DOHH2 (cell line): ENCODE data around the gene PLEKHG5.

Source experiments
- H3F3A ChIP-seq: fragments of 200-600 bp; sonication (generic), shearing (Covaris generic); 2 replicates; pipeline ENCODE4 v1.6.0; 2016; ENCODE audit warnings: antibody characterized with exemption, mild to moderate bottlenecking; ENCODE audit not compliant: control insufficient read depth, insufficient read depth
- H3K27ac ChIP-seq: fragments of 200-600 bp; sonication (generic); 2 replicates; pipeline ENCODE4 v1.5.1; 2014; ENCODE audit warnings: low read depth, mild to moderate bottlenecking, low read length, moderate library complexity
- H3K27me3 ChIP-seq: fragments of 200-600 bp; sonication (generic); 2 replicates; pipeline ENCODE4 v1.6.1; 2014; ENCODE audit warnings: mild to moderate bottlenecking, low read length, mixed read lengths; ENCODE audit not compliant: control insufficient read depth
- H3K36me3 ChIP-seq: fragments of 200-600 bp; sonication (generic); 2 replicates; pipeline ENCODE4 v1.6.1; 2014; ENCODE audit warnings: mild to moderate bottlenecking, low read length, moderate library complexity, mixed read lengths; ENCODE audit not compliant: control insufficient read depth
- H3K4me1 ChIP-seq: fragments of 200-600 bp; sonication (generic); 2 replicates; pipeline ENCODE4 v1.6.1; 2014; ENCODE audit warnings: mild to moderate bottlenecking, low read length, mixed read lengths; ENCODE audit not compliant: control insufficient read depth
- H3K4me2 ChIP-seq: fragments of 200-600 bp; sonication (generic); 2 replicates; pipeline ENCODE4 v1.6.0; 2014; ENCODE audit warnings: mild to moderate bottlenecking, low read length, moderate library complexity
- H3K4me3 ChIP-seq: fragments of 200-600 bp; sonication (generic); 2 replicates; pipeline ENCODE4 v1.5.1; 2014; ENCODE audit warnings: mild to moderate bottlenecking, low read length, mixed read lengths
- H3K79me2 ChIP-seq: fragments of 200-600 bp; sonication (generic); 2 replicates; pipeline ENCODE4 v1.6.1; 2014; ENCODE audit warnings: mild to moderate bottlenecking, low read length, mixed read lengths; ENCODE audit not compliant: control insufficient read depth
- H3K9me2 ChIP-seq: fragments of 200-600 bp; sonication (generic); replicated peaks from 2 replicates; pipeline ENCODE4 v1.6.1; 2014; ENCODE audit warnings: mild to moderate bottlenecking, low read length, mixed read lengths; ENCODE audit not compliant: control insufficient read depth
- H3K9me3 ChIP-seq: fragments of 200-600 bp; sonication (generic); 2 replicates; pipeline ENCODE4 v1.6.1; 2014; ENCODE audit warnings: antibody characterized with exemption, low read length, mixed read lengths; ENCODE audit not compliant: control insufficient read depth, insufficient read depth
- H4K20me1 ChIP-seq: fragments of 200-600 bp; sonication (generic); 2 replicates; pipeline ENCODE4 v1.6.0; 2014; ENCODE audit warnings: low read depth, mild to moderate bottlenecking, antibody characterized with exemption, low read length, moderate library complexity; ENCODE audit not compliant: control insufficient read depth, insufficient read depth
- CTCF ChIP-seq: fragments of 200-600 bp; sonication (generic); IDR thresholded peaks from one replicate; pipeline ENCODE4 v1.5.1; 2014; ENCODE audit warnings: antibody characterized with exemption, mild to moderate bottlenecking, low read depth, low read length; ENCODE audit not compliant: poor library complexity, severe bottlenecking
- EZH2phosphoT487 ChIP-seq: fragments of 200-600 bp; sonication (generic); IDR thresholded peaks from 2 replicates; pipeline ENCODE4 v1.6.1; 2017; ENCODE audit warnings: borderline replicate concordance, mild to moderate bottlenecking, antibody characterized with exemption, low read length, moderate library complexity, mixed read lengths

PLEKHG5 gene

GRCh38 chr1:6423321-6423999 lies 68.0 kb downstream of the PLEKHG5 start:
- Histone ChIP-seq H3K4me2 (peak overlapping the region; percentile 1; the same call in 1 of the 2 replicates), H3K9me2 (no peaks in the 10 kb centered on the region), H3K9me3 (no peaks in the 10 kb centered on the region), H3K36me3 (no peaks in the 10 kb centered on the region), H3F3A (no peaks in the 10 kb centered on the region), H3K27me3 (peaks cover 66% of the 10 kb centered on the region), H3K4me3 (no peak overlapping the region), H3K27ac (no peak overlapping the region), H3K4me1 (no peaks in the 10 kb centered on the region), H4K20me1 (no peaks in the 10 kb centered on the region), H3K79me2 (no peaks in the 10 kb centered on the region)
- TF ChIP-seq EZH2phosphoT487 (no peak), CTCF (peak; percentile 96)

- H4K20me1 ChIP-seq: no peaks in the 10 kb centered on the region
- no peak overlapping the region for H3K4me2 ChIP-seq
- H3K27ac ChIP-seq: no peak overlapping the region
These were observed 70.2 kb downstream of the PLEKHG5 start for GRCh38 chr1:6421266-6421665.

GRCh38 chr1:6420454-6421042 lies 70.9 kb downstream of the PLEKHG5 start:
- Histone ChIP-seq H3K27me3 (peaks cover 50% of the 10 kb centered on the region), H3K4me1 (no peaks in the 10 kb centered on the region), H3K27ac (no peak overlapping the region), H4K20me1 (no peaks in the 10 kb centered on the region), H3K79me2 (no peaks in the 10 kb centered on the region), H3K4me2 (no peak overlapping the region), H3F3A (no peaks in the 10 kb centered on the region), H3K4me3 (no peak overlapping the region), H3K36me3 (no peaks in the 10 kb centered on the region), H3K9me2 (no peaks in the 10 kb centered on the region), H3K9me3 (no peaks in the 10 kb centered on the region)
- TF ChIP-seq CTCF (no peak), EZH2phosphoT487 (no peak)

More at GRCh38 chr1:6421266-6421665, 70.2 kb downstream of the PLEKHG5 start:
- no peaks in the 10 kb centered on the region for H3K9me2 ChIP-seq
- no peak for TF ChIP-seq CTCF
- TF ChIP-seq EZH2phosphoT487: no peak
- no peaks in the 10 kb centered on the region for H3K9me3 ChIP-seq
- H3K4me1 ChIP-seq: no peaks in the 10 kb centered on the region
- peaks cover 57% of the 10 kb centered on the region for H3K27me3 ChIP-seq
- no peaks in the 10 kb centered on the region for H3F3A ChIP-seq
- no peaks in the 10 kb centered on the region for H3K79me2 ChIP-seq
- H3K4me3 ChIP-seq: no peak overlapping the region
- H3K36me3 ChIP-seq: no peaks in the 10 kb centered on the region
